Uterus (tissue), 4 donors: ENCODE measurements around the gene RARB. TPM values are rescaled to one million over a fixed set of nuclear protein-coding genes. Genes with fewer than 3 reads are reported as not detected.

Source experiments
- DNase-seq, 2 donors: peaks; one replicate each; pipeline ENCODE4 v3.0.0-alpha.2; 2019 to 2020
- H3K27ac ChIP-seq, 2 donors: fragments of 200-600 bp; sonication (generic); 1 replicate in 1 of 2; 2 replicates in 1 of 2; pipeline ENCODE4 v1.5.1; 2016 to 2018
- H3K27me3 ChIP-seq, 2 donors: fragments of 200-600 bp; sonication (generic); one replicate each; pipeline ENCODE4 v1.5.1; 2018 to 2019; ENCODE audit warnings: control low read depth in 1 of 2
- H3K36me3 ChIP-seq, 2 donors: fragments of 200-600 bp; sonication (generic); one replicate each; pipeline ENCODE4 v1.5.1; 2019; ENCODE audit warnings: control low read depth in 1 of 2
- H3K4me1 ChIP-seq, 2 donors: fragments of 200-600 bp; sonication (generic); one replicate each; pipeline ENCODE4 v1.5.1; 2018 to 2019; ENCODE audit warnings: control low read depth in 1 of 2
- H3K4me3 ChIP-seq, 2 donors: fragments of 200-600 bp; sonication (generic); 1 replicate in 1 of 2; 2 replicates in 1 of 2; pipeline ENCODE4 v1.5.1; 2018 to 2019; ENCODE audit warnings: mild to moderate bottlenecking in 1 of 2
- H3K9me3 ChIP-seq, 2 donors: fragments of 200-600 bp; sonication (generic); one replicate each; pipeline ENCODE4 v1.5.1; 2019; ENCODE audit warnings: control low read depth in 1 of 2
- CTCF ChIP-seq, 4 experiments: fragments of 200-600 bp in 2 of 4; fragments of 450-650 bp in 2 of 4; sonication (generic) in 2 of 4; IDR thresholded peaks; one replicate each; pipeline ENCODE4 v1.5.1; 2016 to 2019; ENCODE audit warnings: antibody characterized with exemption in 4 of 4, mild to moderate bottlenecking in 2 of 4, moderate library complexity in 1 of 4
- POLR2A ChIP-seq, 2 donors: fragments of 450-650 bp; IDR thresholded peaks; one replicate each; pipeline ENCODE4 v1.6.1; 2016; ENCODE audit warnings: antibody characterized with exemption in 2 of 2, mild to moderate bottlenecking in 1 of 2, moderate library complexity in 1 of 2
- intact Hi-C: fragments of 100-400 bp; cut with DNase I; formaldehyde crosslinking; loops from one replicate; pipeline ENCODE4 v1.15.1; 2023; ENCODE audit warnings: low total_unique reads
- total RNA-seq, 4 donors: library from RNA; depleted of rRNA in 3 of 4; stranded (reverse); fragments of >200 nt in 3 of 4; gene quantifications; one replicate each; pipeline versions ENCODE4 v1.1.0 to v1.2.4, GENCODE V29; 2014 to 2023
- donor health status: DM: yes; HTN: yes; CAD: no.

RARB gene
- total RNA-seq, 4 donors from 2014 or later: 6.7 to 63.0 (median 14.5) TPM

- H3K27me3 ChIP-seq: no peaks in the 10 kb centered on the region
- no peak overlapping the region for H3K4me3 ChIP-seq
- DNase-seq: no peak
- H3K36me3 ChIP-seq: no peaks in the 10 kb centered on the region
- peak overlapping the region in 1 of 2 donors; percentile 6 for H3K27ac ChIP-seq
- H3K4me1 ChIP-seq: no peaks in the 10 kb centered on the region
- no peak for TF ChIP-seq POLR2A (IDR thresholded peaks at IDR 0.05)
- no peak for TF ChIP-seq CTCF (IDR thresholded peaks at IDR 0.05)
- intact Hi-C loops: no loop called here
- H3K9me3 ChIP-seq: no peaks in the 10 kb centered on the region
These were observed 33.9 kb downstream of the RARB start for GRCh38 chr3:25461946-25462345.

- no peaks in the 10 kb centered on the region for H3K9me3 ChIP-seq
- no peak overlapping the region for H3K4me3 ChIP-seq
- H3K4me1 ChIP-seq: no peaks in the 10 kb centered on the region
- no peak overlapping the region for H3K27ac ChIP-seq
- TF ChIP-seq CTCF (IDR thresholded peaks at IDR 0.05): no peak
- TF ChIP-seq POLR2A (IDR thresholded peaks at IDR 0.05): no peak
- no peaks in the 10 kb centered on the region for H3K27me3 ChIP-seq
- intact Hi-C loops: no loop called here
- no peak for DNase-seq
- no peaks in the 10 kb centered on the region for H3K36me3 ChIP-seq
These were observed 34.4 kb downstream of the RARB start for GRCh38 chr3:25462495-25462894.

GRCh38 chr3:25463836-25464418 lies 35.9 kb downstream of the RARB start:
- intact Hi-C loops: no loop called here
- Histone ChIP-seq H3K27ac (no peak overlapping the region), H3K36me3 (no peaks in the 10 kb centered on the region), H3K27me3 (no peaks in the 10 kb centered on the region), H3K9me3 (no peaks in the 10 kb centered on the region), H3K4me1 (no peaks in the 10 kb centered on the region), H3K4me3 (no peak overlapping the region)
- no peak for DNase-seq
- TF ChIP-seq POLR2A (IDR thresholded peaks at IDR 0.05): no peak
- TF ChIP-seq CTCF (IDR thresholded peaks at IDR 0.05): no peak

- no peaks in the 10 kb centered on the region for H3K27me3 ChIP-seq
- no peaks in the 10 kb centered on the region for H3K36me3 ChIP-seq
- H3K4me3 ChIP-seq: no peak overlapping the region
- no peak for TF ChIP-seq CTCF (IDR thresholded peaks at IDR 0.05)
- TF ChIP-seq POLR2A (IDR thresholded peaks at IDR 0.05): no peak
- peaks cover 0 to 7% of the 10 kb centered on the region in 2 donors for H3K4me1 ChIP-seq
- intact Hi-C loops: no loop called here
- H3K9me3 ChIP-seq: no peaks in the 10 kb centered on the region
- H3K27ac ChIP-seq: no peak overlapping the region
- no peak for DNase-seq
These were observed 37.3 kb downstream of the RARB start for GRCh38 chr3:25465266-25465860.

- Histone ChIP-seq H3K9me3 (no peaks in the 10 kb centered on the region), H3K36me3 (no peaks in the 10 kb centered on the region), H3K4me1 (peaks cover 0 to 12% of the 10 kb centered on the region in 2 donors), H3K4me3 (no peak overlapping the region), H3K27me3 (no peaks in the 10 kb centered on the region), H3K27ac (peak overlapping the region in 1 of 2 donors; percentile 83)
- intact Hi-C loops: no loop called here
- peak; percentile 80 to 87 for DNase-seq
- TF ChIP-seq CTCF (IDR thresholded peaks at IDR 0.05) (peak in 3 of 4 experiments; percentile 15 to 44 (median 28)), POLR2A (IDR thresholded peaks at IDR 0.05) (peak; percentile 3)
These were observed 40.8 kb downstream of the RARB start for GRCh38 chr3:25468866-25469319.
